GM21717 (cell line): Measurements from ENCODE around the gene NPIPB9.
"Not testable (repeated sequence)": the region's sequence is repeated elsewhere in the genome, so short reads cannot be mapped to it uniquely, and the experiment has no call there.

ENCODE experiments used
- ATAC-seq: cut with Tn5 transposase; IDR thresholded peaks from one replicate; pipeline ENCODE4 v1.9.1; 2021; ENCODE audit warnings: mild to moderate bottlenecking, moderate library complexity; ENCODE audit not compliant: unreplicated experiment

Gene NPIPB9

GRCh38 chr16:28751487-28751886, at the start of gene NPIPB9:
TSS of gene NPIPB9 (plus strand) at chr16:28751787.
- ATAC-seq, result not testable (repeated sequence)

- not testable (repeated sequence) for ATAC-seq
Observed at GRCh38 chr16:28704246-28704645, 47.3 kb upstream of the NPIPB9 start.

DNA sequence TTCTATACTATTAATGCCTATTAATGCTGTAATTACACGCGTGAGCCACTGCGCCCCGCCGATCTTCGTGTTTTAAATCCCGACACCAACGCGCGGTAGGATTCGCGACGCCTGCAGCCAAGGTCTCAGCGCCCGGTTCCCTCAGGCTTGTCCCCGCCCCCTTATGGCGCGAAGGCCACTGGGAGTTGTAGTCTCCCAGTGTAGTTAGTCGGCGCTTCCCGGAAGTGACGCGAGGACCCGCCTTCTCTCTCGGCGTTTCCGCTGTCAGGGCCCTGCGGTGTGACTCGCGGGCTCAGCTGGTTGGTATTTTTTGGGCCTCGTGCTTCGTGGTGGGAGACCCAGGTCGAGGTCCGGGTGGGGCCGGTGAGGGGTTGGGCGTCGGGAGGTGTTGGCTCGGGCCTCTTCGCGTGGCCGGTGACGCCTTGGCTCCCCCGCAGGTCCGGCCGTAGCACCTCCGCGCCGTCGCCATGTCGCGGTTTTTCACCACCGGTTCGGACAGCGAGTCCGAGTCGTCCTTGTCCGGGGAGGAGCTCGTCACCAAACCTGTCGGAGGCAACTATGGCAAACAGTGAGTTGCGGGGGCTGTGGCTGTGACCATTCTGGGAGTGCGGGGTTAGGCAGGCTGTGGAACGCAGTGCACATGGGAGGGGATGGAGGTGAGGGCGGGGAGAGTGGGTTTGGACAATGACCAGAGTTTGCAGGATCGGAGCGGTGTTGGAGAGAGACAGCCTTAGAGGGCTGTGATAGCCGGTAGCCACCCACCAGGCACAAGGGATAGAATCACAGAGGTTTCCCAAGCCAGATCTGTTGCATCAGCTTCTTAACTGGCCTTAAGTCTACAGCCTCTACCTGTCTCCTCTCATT, 40.1 kb upstream of the NPIPB9 start, which contains the start of gene EIF3C:
Gene EIF3C, plus strand, starts transcription at position 245 of the 864 bp plus-strand sequence. Its CDS starts 223 bp downstream, at position 468.
- peak; percentile 93 for ATAC-seq

GRCh38 chr16:28722852-28723650, 28.5 kb upstream of the NPIPB9 start:
- ATAC-seq, result not testable (repeated sequence)

DNA sequence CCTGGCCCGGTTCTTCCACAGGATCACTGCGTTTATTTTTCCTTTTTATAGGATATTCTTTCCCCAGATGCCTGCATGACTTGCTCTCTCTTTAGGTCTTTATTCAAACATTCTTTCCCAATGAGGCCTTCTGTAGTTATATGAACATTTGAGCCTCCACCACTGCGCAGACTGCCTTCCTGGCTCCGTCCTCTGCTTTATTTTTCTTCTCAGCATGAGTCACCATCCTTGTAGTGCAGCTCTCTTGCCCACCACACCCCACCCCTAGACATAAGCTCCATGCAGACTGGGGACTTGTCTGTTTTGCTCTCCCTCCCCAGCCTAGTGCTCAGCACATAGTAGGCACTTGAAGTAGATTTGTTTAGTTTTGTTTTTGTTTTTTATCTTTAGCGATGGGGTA, 20.3 kb upstream of the NPIPB9 start:
- not testable (repeated sequence) for ATAC-seq

DNA sequence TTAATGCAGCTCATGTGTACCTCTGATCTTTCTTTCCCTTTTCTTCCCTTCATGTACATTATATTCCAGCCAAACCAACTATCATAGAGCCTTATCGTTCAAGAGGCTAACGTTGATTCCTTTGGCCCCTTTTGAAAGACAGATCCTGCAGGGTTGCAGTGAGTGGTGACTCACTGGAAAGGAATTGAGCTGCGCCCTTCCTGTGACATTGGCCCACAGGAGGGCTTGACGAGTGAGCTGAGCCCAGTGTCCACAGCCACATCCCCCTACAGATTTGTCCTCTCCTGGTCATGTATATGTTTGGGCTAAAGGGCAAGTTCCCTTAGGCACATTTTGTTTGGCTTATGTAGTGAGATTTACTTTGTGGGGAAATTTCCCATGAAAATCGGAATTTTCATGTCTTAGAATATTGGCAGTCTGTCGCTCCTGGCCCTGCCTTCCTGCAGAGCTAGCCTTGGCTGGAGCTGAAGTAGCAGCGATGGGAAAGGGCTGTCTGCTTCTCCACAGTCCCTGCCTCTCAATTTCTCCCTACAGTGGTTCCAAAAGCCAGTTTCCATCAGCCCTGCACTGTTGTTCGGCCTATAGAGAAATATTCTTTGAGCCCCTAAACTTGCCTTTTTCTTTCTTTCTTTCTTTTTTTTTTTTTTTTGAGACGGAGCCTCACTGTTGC, 19.0 kb upstream of the NPIPB9 start:
- not testable (repeated sequence) for ATAC-seq

GRCh38 chr16:28739787-28740186, 11.8 kb upstream of the NPIPB9 start:
- not testable (repeated sequence) for ATAC-seq

DNA sequence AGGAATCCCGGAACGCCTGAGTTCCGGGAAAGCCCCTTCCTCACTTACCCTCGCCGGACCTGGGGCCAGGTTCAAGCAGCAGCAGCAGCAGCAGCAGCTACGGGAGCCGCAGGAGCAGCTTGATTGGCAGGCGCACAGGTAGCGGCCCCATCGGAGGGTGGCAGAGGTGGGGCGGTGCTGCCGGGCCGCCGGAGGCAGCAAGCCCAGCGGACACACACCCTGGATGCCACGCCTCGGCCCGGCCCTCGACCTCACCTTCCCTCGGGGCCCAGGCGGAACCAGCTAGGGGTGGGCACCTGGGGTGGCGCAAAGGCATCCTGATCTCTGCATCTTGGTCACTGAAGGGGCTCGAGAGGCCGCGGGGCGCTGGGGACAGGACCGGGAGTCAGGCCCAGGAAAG, 11.0 kb upstream of the NPIPB9 start:
- not testable (repeated sequence) for ATAC-seq

GRCh38 chr16:28741295-28741694, 10.3 kb upstream of the NPIPB9 start:
- ATAC-seq, result not testable (repeated sequence)

DNA sequence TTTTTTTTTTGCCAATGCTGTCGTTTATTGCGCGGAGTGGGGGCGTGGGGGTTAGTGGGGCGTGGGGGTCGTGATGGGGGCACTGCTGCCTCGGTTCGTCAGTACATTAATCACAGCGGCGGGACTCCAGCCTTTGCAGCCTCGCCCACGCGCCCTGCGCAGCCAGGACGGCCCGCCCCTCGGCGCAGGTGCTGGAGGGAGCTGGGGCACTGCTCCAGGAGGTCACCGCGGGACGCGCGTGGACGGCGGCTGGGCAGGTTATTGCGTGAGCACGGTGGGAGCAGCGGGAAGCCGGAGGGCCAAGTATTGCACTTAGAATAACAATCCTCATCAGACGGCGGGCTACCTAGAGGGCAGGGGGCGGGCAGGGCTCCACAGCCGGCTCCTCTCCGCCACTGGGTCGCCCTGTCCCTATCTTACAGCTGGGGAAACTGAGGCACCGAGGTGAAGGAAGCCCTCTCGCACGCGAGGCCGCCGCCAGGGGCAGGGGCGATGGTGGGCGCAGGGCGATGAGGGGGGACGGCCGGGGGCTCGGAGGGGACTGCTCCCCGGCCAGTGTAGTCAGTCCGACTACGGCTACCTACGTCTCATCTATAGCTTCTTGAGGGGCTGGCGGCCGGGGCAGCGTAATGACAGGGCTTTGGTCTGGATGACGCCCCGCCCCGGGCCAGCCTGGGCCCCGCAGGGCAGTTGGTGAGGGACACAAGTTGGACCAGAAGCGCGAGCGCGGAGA, 4.8 kb upstream of the NPIPB9 start:
- ATAC-seq, result not testable (repeated sequence)

DNA sequence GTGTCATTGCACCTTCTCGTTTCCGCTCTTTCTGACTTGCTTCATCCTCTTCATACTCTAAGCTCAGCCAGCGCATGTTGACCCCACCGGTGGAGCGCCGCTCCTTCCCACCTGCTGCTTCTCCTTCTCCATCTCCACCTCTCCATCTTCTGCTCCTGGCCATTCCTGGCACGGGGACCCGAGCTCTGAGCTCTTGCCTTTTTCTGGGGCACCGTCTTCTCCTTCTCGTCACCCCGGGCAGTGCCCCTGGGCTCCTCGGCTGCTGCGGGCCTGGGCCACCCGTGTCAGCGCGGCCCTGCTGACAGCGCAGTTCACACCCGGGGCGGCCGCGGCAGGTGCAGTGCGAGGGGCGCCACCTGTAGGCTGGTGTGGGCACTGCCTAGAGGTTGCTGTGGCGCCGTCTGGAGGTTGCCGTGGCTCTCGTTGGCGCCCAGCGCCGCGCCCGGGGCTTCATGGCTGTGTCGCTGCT, 1.6 kb upstream of the NPIPB9 start:
- ATAC-seq, result peak; percentile 91

- ATAC-seq, result peak; percentile 42
Observed at GRCh38 chr16:28750469-28751067, 1.0 kb upstream of the NPIPB9 start.

DNA sequence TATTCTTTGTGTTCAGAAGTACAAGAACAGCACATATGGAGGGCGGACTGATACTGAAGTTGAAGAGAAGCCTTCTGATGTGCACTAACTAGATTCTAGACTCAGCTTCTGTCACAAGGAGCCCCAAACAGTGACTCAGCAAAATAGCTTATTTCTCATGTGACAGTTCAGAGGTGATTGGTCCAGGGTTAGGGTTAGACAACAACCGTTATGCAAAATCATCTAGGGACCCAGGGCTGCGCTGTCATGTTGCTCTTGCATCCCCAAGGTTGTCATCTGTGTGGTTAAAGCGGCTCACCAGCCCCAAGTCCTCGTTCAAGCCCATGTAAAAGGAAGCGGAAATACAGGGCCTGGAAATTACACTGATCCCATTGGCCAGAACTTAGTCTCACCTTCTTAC, 30.1 kb downstream of the NPIPB9 start:
- ATAC-seq, result not testable (repeated sequence)

DNA sequence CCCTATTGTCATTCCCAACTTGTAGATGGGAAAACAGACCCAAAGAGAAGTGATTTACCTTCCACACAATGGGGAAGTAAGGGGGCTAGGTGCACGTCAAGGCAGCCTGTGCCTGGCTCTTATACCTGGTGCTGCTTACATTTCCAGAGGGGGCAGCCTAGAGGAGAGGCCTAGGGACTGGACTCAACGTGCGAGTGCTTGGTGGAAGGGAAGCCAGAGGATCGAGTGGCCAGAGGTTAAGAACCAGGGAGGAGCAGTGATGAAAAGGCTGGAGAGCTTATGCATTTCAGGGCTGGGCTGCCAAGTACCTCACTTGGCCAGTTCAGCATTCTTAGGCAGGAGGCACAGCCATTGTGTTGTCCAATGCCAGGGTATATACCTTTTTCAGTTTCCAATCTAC, 30.8 kb downstream of the NPIPB9 start:
- not testable (repeated sequence) for ATAC-seq

DNA sequence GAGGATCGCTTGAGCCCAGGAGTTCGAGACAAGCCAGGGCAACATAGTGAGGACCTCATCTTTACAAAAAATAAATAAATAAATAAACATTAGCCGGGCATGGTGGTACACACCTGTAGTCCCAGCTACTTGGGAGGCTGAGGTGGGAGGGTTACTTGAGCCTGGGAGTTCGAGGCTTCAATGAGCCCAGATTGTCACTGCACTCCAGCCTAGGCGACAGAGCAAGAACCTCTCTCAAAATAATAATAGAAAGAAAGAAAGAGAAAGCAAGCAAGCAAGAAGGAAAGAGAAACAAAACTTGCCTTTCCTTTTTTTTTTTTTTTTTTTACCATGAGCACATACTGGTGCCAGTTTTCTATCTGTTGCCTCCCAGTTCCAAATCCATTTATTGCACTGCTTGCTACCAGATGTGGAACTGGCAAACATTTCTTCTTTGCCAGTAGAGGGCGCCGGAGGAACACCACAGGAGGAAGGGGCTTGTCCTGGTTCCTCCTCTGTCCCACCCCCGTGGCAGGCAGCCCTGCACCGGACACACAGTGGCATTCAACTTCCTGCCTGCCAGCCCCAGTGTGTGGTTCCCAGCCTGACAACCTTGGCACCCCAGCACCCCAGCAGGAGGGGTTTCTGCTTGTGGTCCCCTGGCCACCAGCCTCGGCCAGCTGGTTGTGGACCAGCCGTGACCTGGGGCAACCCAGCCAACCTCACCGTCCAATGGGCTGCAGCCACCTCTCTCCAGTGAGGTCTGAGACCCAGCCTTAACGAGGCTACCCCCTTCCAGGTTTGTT, 50.8 kb downstream of the NPIPB9 start:
- peak; percentile 56 for ATAC-seq

- ATAC-seq, result not testable (repeated sequence)
Observed at GRCh38 chr16:28807445-28808120, 56.0 kb downstream of the NPIPB9 start.

DNA sequence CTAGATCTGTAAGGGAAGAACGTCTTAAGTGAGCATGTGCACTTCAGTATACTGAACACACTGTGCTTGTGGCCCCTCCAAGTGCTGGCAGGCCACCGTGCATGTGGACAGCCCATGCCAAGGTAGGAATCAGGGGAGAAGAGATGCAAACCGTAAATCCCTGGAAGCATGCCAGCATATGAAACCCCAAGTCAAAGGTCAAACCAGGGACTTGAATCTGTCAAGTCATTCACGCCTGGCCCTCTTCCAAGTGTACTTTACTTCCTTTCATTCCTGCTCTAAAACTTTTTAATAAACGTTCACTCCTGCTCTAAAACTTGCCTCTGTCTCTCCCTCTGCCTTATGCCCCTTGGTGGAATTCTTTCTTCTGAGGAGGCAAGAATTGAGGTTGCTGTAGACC, 68.4 kb downstream of the NPIPB9 start:
- ATAC-seq, result no peak

GRCh38 chr16:28820546-28820945, 69.0 kb downstream of the NPIPB9 start:
- ATAC-seq, result not testable (repeated sequence)
